SK-N-MC (cell line): ENCODE measurements around the gene VSNL1.

Experiments used
- EZH2 ChIP-seq: fragments of 200-600 bp; sonication (generic); IDR thresholded peaks from one replicate; pipeline ENCODE4 v1.6.1; 2017; ENCODE audit warnings: antibody characterized with exemption
- POLR2AphosphoS5 ChIP-seq: IDR thresholded peaks from 2 replicates; pipeline ENCODE4 v1.6.1; 2012; ENCODE audit warnings: mild to moderate bottlenecking, low read depth, low read length, borderline replicate concordance

DNA sequence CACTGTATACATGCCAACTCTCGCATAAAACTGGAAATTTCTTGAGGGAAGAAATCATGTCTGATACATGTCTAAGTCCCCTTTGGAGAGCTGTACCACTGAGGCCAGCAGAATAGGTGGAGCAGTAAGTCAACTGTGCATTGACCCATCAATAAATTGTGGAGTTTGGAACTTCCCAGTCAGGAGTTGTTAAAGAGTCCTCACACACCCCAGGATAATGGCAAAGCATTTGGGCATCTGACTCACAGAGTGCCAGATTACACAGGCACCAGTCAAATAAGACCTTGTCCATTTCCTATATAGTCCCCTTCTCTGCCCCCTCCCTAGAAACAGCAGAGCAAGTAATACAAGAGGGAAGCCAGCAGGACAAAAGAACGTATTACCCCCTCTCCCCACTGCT lies 10.4 kb downstream of the VSNL1 start:
- TF ChIP-seq POLR2AphosphoS5 (no peak), EZH2 (no peak)
